Left lung (tissue), 10 donors: ENCODE results near the gene DSCAM. TPM values are rescaled to one million over a fixed set of nuclear protein-coding genes. Genes with fewer than 3 reads are reported as not detected.

Source experiments
- ATAC-seq: fragments of 200-7000 bp; cut with Tn5 transposase; one replicate; pipeline ENCODE4 v1.9.1; 2020; ENCODE audit warnings: moderate library complexity
- DNase-seq, 4 donors: peaks; one replicate each; pipeline ENCODE4 v3.0.0-alpha.2; 2013 to 2020
- H3K27ac ChIP-seq, 2 donors: fragments of 200-600 bp; sonication (generic) in 1 of 2; one replicate each; pipeline versions ENCODE4 v1.5.0 to v1.8.0; 2020 to 2021
- H3K27me3 ChIP-seq, 2 donors: fragments of 200-600 bp; sonication (generic) in 1 of 2; one replicate each; pipeline versions ENCODE4 v1.5.0 to v1.8.0; 2020 to 2021
- H3K36me3 ChIP-seq, 2 donors: fragments of 200-600 bp; sonication (generic) in 1 of 2; one replicate each; pipeline versions ENCODE4 v1.5.0 to v1.8.0; 2020 to 2021
- H3K4me1 ChIP-seq, 2 donors: fragments of 200-600 bp; one replicate each; pipeline ENCODE4 v1.8.0; 2021
- H3K4me3 ChIP-seq, 2 donors: fragments of 200-600 bp; sonication (generic) in 1 of 2; one replicate each; pipeline versions ENCODE4 v1.5.0 to v1.8.0; 2020 to 2021; ENCODE audit warnings: mild to moderate bottlenecking in 1 of 2
- H3K9me3 ChIP-seq, 2 donors: fragments of 200-600 bp; sonication (generic) in 1 of 2; one replicate each; pipeline versions ENCODE4 v1.5.0 to v1.8.0; 2020 to 2021
- CTCF ChIP-seq, 2 donors: fragments of 200-600 bp; sonication (generic) in 1 of 2; IDR thresholded peaks; one replicate each; pipeline versions ENCODE4 v1.5.0 to v1.8.0; 2021; ENCODE audit warnings: antibody characterized with exemption in 2 of 2
- intact Hi-C, 2 donors: fragments of 100-400 bp; cut with DNase I; formaldehyde crosslinking; loops; one replicate each; pipeline versions ENCODE4 v1.11.2 to v1.14.2; 2022
- polyA plus RNA-seq, 6 donors: library from polyadenylated mRNA; unstranded; fragments of 120-200 nt; gene quantifications; one replicate each; pipeline ENCODE4 v1.2.1, GENCODE V29; 2013; ENCODE audit not compliant: insufficient read length in 6 of 6
- total RNA-seq, 2 donors: library from RNA; stranded (reverse); fragmentation: NEBNext Ultra II Directional; extraction: Animal tissue kit (Norgen Biotek cat#: 25700); gene quantifications; one replicate each; pipeline ENCODE4 v1.2.1, GENCODE V29; 2021
- donor health status: DM: no; HTN: yes; CAD: no.
- donor health status: DM: no; HTN: no; CAD: no.

Gene DSCAM
- total and polyA plus RNA-seq, 8 donors = 0.03 to 0.24 (median 0.07) TPM; not detected in 1

- Histone ChIP-seq H3K27ac (no peak overlapping the region), H3K9me3 (no peaks in the 10 kb centered on the region), H3K4me3 (no peak overlapping the region), H3K4me1 (no peaks in the 10 kb centered on the region), H3K36me3 (no peaks in the 10 kb centered on the region), H3K27me3 (no peaks in the 10 kb centered on the region)
- no peak for ATAC-seq
- TF ChIP-seq CTCF (IDR thresholded peaks at IDR 0.05) = no peak
- intact Hi-C loops = no loop called here
- DNase-seq = no peak
Observed at GRCh38 chr21:40457741-40458140, 389.2 kb downstream of the DSCAM start.

- H3K4me3 ChIP-seq = no peak overlapping the region
- no peak overlapping the region for H3K27ac ChIP-seq
- no peak for TF ChIP-seq CTCF (IDR thresholded peaks at IDR 0.05)
- intact Hi-C loops = no loop called here
- no peaks in the 10 kb centered on the region for H3K36me3 ChIP-seq
- ATAC-seq = no peak
- H3K9me3 ChIP-seq = no peaks in the 10 kb centered on the region
- H3K4me1 ChIP-seq = no peaks in the 10 kb centered on the region
- no peaks in the 10 kb centered on the region for H3K27me3 ChIP-seq
- no peak for DNase-seq
Observed at GRCh38 chr21:40454057-40454456, 392.9 kb downstream of the DSCAM start.

- H3K9me3 ChIP-seq = no peaks in the 10 kb centered on the region
- TF ChIP-seq CTCF (IDR thresholded peaks at IDR 0.05) = no peak
- no peaks in the 10 kb centered on the region for H3K4me1 ChIP-seq
- H3K27ac ChIP-seq = no peak overlapping the region
- intact Hi-C loops = no loop called here
- H3K4me3 ChIP-seq = no peak overlapping the region
- no peaks in the 10 kb centered on the region for H3K27me3 ChIP-seq
- no peak for DNase-seq
- ATAC-seq = no peak
- H3K36me3 ChIP-seq = no peaks in the 10 kb centered on the region
Observed at GRCh38 chr21:40453183-40453582, 393.8 kb downstream of the DSCAM start.

GRCh38 chr21:40452548-40452947 lies 394.4 kb downstream of the DSCAM start:
- Histone ChIP-seq H3K27me3 (no peaks in the 10 kb centered on the region), H3K36me3 (no peaks in the 10 kb centered on the region), H3K27ac (no peak overlapping the region), H3K4me1 (no peaks in the 10 kb centered on the region), H3K4me3 (no peak overlapping the region), H3K9me3 (no peaks in the 10 kb centered on the region)
- intact Hi-C loops = no loop called here
- no peak for ATAC-seq
- TF ChIP-seq CTCF (IDR thresholded peaks at IDR 0.05) = no peak
- no peak for DNase-seq

- Histone ChIP-seq H3K27me3 (no peaks in the 10 kb centered on the region), H3K4me1 (no peaks in the 10 kb centered on the region), H3K27ac (no peak overlapping the region), H3K4me3 (no peak overlapping the region), H3K36me3 (no peaks in the 10 kb centered on the region), H3K9me3 (peaks cover 0 to 6% of the 10 kb centered on the region in 2 donors)
- no peak for TF ChIP-seq CTCF (IDR thresholded peaks at IDR 0.05)
- intact Hi-C loops = no loop called here
- no peak for DNase-seq
- ATAC-seq = no peak
Observed at GRCh38 chr21:40447016-40447415, 399.9 kb downstream of the DSCAM start.
